NOMO-1 (cell line): ENCODE data around the gene RTP1.
"Not testable (repeated sequence)": the region's sequence is repeated elsewhere in the genome, so short reads cannot be mapped to it uniquely, and the experiment has no call there.

Source experiments
- DNase-seq, 2 experiments: peaks; one replicate each; lab custom pipeline; 2025; ENCODE audit not compliant: unreplicated experiment in 2 of 2; lab: John Stamatoyannopoulos, UW

The RTP1 gene, protein sequence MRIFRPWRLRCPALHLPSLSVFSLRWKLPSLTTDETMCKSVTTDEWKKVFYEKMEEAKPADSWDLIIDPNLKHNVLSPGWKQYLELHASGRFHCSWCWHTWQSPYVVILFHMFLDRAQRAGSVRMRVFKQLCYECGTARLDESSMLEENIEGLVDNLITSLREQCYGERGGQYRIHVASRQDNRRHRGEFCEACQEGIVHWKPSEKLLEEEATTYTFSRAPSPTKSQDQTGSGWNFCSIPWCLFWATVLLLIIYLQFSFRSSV

DNA sequence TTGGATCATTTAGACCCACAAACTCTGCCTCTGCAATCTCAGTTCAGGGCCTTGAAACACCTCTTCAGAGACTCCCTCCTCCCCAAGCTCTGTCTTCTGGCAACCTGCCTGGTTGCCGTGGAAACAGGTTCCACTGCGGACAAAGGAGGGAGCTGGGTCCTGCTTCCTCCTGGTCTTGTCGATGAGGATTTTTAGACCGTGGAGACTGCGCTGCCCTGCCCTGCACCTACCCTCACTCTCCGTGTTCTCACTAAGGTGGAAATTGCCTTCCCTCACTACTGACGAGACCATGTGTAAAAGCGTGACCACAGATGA, at the start of gene RTP1:
RTP1 (plus strand) TSS at position 152 of the 315 bp plus-strand sequence; CDS start at position 182, 30 bp downstream.
- no peak for DNase-seq

DNA sequence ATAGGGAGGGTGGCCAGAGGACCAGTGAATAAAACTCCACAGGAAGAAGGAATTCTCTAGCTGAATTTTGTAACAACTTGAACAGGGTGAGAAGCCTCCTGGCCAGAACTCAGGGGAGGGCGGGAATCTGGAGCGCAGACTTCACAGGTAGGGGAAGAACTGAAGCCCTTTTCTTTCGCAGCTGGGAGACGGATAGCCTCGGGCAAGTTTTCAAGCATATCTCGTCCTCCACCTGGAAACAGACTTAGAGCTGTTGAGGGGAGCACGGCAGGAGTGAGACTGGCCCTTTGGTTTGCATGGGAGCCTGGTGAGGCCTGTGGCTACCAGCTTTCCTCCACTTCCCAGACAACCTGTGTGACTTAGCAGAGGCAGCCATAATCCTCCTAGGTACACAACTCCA, 47.1 kb upstream of the RTP1 start:
- DNase-seq: no peak

GRCh38 chr3:187150599-187150998, 46.7 kb upstream of the RTP1 start:
- DNase-seq: peak; percentile 7 to 16

DNA sequence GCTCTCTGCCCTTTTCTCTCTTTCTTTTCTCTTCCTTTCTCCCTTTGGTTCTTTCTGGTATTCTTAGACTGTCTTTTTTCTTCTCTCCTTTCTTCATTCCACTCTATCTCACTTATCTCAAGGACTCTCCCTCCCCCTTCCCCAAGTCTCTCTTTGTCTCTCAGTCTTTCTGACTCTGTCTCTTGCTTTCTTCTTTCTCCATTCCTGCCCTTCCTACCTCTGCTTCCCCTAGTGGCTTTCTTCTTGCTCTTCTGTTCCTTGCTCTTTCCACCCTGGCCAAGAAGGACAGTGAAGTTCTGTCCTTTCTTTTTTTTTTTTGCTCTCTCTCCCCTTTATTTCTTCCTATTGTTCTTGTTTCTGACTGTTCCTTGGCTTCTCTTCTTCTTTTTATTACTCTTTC, 35.7 kb upstream of the RTP1 start:
- DNase-seq: no peak

DNA sequence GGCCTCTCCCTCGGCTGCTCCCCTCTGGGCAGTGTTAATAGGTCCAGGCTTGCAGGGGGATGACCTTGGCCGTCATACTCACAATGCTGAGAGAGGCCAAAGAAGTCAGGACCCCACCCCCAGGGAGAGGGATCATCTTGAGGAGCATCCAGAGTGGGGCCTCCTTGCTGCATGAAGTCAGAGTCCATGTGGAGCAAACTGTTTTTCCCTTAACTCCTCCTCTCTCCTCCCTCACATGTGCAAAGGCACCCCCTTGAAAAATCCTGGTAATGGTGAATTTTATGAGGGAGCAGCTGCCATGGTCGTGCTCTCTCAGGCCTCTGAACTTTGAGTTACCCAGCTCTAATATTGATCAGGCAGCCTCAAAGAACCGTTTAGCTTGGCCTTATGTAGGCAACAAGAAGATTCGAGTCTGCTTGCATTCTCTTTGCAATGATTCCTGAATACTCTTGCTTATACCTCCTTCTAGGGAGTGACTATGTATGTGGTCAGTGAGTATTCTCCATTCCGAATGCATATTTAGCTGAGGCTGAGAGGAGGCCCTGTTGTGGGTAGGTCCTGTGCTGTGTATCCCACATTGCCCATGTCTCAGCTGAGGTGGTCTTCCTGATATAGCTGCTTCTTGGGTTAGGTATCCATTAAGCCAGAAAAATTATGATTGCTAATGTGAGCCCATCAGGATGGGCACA, 34.9 kb upstream of the RTP1 start:
- DNase-seq: no peak

DNA sequence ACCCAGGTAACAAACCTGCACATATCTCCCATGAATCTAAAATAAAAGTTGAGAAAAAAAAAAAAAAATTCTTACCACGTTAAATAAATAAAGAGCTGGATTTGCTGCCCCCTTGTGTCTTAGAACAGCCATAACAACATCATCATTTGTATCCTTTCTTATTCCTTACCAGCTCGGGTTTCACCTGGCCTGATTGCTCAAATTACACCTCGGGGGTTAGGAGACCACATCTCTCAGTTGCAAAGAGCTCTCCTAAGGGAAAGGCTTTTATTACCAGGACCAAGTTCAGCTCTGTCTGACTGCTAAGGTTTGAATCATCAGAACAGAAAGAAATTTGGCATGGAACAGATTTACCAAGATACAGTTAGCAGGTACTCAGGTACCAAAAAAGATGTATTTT, 32.1 kb upstream of the RTP1 start:
- peak; percentile 36 to 67 for DNase-seq

DNA sequence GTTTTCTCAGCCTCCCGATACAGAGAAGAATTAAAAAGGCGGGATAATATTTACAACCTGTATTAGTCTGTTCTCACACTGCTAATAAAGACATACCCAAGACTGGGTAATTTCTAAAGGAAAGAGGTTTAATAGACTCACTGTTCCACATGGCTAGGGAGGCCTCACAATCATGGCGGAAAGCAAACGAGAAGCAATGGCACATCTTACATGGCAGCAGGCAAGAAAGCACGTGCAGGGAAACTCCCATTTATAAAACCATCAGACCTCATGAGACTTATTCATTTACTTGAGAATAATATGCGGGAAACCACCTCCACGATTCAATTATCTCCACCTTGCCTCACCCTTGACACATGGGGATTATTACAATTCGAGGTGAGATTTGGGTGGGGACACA, 30.5 kb upstream of the RTP1 start:
- no peak for DNase-seq

DNA sequence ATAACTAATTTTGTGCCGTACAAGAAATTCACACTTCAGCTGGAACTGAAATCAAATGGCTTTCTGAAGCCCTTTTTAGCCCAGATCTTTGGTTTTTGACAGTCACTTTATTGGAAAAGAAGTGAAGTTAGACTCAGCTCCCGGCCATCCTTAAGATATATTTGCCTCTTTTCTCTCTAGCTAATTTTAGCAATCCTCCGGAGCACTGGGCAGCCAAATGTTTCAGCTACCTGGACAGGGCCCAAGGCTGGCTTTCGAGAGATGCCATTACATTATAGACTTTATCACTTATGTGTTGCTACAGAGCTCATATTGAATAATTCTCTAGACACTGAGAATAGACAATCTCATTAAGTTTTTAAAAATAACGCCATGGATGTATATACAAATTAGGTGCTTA, 29.5 kb upstream of the RTP1 start:
- DNase-seq: no peak

DNA sequence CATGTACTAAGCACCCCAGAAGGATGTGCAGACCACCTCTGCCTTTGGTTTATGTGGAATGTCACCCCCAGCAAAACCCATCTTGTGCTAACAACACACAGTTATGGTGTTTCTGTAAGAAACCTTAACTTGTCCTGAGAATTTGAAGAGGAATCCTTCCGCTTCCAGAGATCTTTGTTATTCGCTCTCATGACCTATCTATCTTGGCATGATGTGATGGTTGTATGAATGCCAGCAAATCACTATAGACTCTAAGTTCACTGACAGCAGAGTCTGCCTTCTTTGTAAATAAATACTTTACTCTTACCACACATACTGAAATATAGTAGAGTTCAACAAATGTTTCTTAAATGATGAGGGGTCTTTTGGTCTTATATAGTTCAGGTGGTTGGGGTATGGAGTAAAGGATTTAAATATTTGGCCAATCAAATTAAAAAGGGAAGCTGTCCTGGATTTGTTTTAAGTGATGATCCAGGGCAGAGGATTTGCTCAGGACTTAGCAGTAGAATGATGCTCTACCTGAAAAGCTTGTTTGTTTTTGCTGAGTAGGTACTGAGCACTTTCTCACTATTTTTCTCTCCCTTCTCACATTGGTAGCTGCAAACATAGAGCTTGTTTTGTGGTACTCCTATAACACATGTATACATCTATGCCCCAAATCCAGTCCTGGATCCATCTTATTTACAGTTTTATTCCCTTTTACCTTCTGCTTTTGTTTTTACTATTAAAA, 27.9 kb upstream of the RTP1 start:
- DNase-seq: no peak

DNA sequence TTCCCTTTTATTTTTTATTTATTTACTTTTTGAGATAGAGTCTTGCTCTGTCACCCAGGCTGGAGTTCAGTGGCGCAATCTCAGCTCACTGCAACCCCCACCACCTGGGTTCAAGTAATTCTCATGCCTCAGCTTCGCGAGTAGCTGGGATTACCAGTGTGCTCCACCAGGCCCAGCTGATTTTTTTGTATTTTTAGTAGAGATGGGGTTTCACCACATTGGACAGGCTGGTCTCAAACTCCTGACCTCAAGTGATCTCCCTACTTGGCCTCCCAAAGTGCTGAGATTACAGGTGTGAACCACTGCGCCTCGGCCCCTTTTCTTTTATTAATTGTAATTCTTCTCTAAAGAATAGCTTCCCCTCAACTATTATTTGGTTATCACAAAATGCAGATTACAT, 26.4 kb upstream of the RTP1 start:
- DNase-seq: not testable (repeated sequence)

DNA sequence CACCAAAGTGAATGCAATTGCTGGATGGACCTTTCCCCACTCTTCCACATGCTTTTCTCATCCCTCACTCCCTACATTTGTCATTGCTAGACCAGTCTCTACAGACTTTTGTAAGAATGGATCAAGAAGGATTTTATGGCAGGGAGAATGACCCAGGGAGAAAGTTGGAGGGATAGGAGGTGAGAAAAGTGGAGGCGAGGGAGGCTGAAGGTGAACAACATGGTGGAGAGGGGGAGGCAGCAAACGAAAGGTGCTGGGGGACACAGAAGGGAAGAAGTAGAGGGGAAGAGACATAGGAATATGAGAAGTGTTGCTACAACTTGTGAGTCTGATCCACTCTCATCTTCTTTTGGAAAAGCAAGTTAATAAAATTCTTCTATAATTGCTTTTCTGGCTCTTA, 24.4 kb upstream of the RTP1 start:
- DNase-seq: no peak

DNA sequence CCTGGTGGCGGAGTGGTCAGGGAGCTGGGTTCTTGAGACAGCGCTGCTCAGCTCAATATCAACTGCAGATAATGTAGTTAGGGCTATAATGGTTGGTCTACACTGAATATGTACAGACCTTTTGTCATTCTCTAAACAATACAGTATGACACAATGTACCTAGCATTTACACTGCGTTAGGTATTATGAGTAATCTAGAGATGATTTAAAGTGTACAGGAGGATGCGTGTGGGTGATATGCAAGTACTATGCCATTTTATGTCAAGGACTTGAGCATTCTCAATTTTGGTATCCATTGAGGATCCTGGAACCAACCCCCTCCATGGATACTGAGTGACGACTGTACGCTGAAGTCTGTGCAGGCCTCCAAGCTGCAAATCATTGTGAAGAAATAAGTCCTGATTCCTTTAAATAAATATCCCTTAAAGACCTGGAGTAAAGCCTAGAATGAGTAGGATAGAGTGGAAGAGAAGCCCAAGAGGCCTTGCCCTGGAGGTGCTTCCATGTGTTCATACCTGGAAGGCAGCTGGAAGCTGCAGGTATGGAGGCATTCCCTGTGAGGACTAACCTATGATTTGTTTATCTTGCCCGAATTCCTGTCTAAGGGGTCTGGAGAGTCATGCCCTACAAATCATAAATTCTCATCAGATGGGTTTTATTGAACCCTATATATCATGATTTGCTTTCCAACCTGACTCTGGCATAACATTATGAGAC, 15.7 kb upstream of the RTP1 start:
- no peak for DNase-seq

GRCh38 chr3:187183210-187183862, 13.9 kb upstream of the RTP1 start:
- peak; percentile 77 to 82 for DNase-seq

DNA sequence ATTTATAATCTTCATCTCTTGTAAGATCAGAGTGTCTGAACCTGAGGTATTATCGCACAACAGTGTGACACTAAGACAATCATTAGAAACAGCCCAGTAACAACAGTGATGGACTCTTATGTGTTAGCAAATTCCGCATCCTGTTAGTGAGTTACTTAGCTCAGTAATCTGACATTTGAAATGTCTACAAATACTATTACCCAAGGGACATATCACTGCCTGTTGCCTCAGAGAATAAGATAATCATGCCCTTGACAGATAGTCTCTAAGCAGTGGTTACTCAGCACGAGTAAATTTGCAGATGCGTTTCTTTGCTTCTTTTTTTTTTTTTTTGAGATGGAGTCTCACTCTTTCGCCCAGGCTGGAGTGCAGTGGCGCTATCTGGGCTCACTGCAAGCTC, 13.4 kb upstream of the RTP1 start:
- DNase-seq: no peak

DNA sequence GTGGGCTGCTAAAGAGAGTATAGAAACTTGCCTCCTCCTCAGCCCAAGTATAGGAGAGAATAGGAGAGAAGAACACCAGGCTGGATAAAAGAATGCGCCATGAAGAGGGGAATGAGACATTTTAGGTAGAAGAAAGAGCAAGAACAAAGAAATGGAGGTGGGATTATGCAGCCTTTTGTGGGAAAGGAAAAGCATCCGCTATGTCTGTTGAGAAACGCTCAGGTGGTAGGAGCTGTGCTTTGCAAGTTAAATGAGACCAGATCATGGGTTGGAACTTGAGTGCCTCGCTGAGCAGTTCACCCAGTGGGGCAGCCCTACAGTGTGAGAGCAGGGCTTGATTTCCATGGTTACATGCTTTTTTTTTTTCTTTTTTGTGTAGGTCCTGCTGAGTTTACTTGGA, 11.5 kb upstream of the RTP1 start:
- no peak for DNase-seq

DNA sequence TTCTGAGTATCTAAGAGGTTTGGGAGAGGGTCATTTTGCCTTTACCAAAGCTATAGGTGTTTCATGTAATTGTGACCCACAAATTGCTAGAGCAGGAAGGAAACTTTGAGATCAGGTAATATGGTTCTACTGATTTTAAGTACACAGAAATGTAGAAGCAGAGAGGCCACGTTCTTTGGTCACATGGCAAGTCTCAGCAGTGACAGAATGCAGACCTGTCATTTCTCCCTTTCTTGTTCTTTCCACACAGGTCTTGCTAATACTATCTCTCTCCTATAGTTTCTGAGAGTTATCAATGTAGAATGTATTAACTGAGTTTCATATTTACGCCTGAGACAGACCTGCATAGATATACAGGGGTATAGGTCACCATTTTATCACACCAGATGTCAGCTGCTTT, 10.9 kb upstream of the RTP1 start:
- DNase-seq: no peak

DNA sequence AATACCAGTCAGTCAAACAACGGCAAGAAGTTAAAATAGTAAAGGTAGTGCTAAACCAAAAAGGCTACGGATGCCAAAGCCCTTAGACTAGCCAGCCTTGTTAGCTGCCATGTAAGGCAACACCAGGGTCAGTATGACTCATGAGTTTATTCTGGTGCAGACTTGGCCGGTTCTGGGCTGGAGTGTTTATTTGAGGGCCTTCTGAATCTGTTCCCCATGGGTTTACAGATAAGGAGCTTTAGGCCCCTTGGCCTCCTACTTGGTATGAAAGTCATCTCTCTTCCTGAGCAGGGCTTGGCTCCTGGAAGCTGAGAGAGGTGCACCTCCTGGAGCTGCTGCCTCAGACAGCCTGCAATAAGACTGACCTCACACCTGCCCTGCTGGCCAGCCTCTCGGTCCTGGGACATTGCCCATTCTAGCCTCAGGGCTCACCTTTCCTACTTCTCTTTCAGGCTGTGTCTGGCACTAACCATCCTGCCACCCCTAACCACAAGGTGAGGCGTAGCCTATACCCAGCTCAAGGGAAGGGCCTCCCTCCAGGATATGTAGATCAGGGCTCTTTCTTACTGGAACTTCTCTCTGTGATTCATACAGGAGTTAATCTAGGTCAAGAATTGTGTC, 10.4 kb upstream of the RTP1 start:
- DNase-seq: peak in 1 of 2 experiments; percentile 15

- DNase-seq: peak; percentile 78 to 97
Measured at GRCh38 chr3:187188931-187189330, 8.4 kb upstream of the RTP1 start.

GRCh38 chr3:187191271-187191670, 6.0 kb upstream of the RTP1 start:
- no peak for DNase-seq

- DNase-seq: no peak
Measured at GRCh38 chr3:187193181-187193580, 4.1 kb upstream of the RTP1 start.
